Stimulated activated CD8-positive, alpha-beta memory T cell treated with anti-CD3 and anti-CD28 coated beads, Interleukin-15, amount 100 ng/mL, for 48 hours (primary cell): ENCODE measurements around the gene PREP.
"Not testable (repeated sequence)": the region's sequence is repeated elsewhere in the genome, so short reads cannot be mapped to it uniquely, and the experiment has no call there.

ENCODE experiments used
- DNase-seq, 2 donors: peaks; one replicate each; pipeline ENCODE4 v3.0.0-alpha.2; 2020; ENCODE audit warnings: low read depth in 2 of 2

PREP gene

DNA sequence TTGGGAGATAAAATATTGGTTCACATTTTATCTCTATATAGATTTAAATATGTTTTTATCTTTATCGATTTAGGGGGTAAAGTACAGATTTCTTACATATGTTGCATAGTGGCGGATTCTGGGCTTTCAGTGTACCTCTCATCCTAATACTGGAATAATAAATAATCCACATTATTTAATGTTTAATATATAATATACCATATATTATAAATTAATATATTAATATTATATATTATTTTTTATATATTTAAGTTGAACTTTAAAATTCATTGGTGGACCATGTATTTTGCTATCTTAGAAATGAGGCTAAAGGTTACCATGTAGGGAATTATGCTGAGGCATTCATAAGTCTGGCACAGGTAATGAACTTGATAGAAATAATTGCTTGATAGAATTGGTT, 133.5 kb downstream of the PREP start:
- DNase-seq, result no peak

DNA sequence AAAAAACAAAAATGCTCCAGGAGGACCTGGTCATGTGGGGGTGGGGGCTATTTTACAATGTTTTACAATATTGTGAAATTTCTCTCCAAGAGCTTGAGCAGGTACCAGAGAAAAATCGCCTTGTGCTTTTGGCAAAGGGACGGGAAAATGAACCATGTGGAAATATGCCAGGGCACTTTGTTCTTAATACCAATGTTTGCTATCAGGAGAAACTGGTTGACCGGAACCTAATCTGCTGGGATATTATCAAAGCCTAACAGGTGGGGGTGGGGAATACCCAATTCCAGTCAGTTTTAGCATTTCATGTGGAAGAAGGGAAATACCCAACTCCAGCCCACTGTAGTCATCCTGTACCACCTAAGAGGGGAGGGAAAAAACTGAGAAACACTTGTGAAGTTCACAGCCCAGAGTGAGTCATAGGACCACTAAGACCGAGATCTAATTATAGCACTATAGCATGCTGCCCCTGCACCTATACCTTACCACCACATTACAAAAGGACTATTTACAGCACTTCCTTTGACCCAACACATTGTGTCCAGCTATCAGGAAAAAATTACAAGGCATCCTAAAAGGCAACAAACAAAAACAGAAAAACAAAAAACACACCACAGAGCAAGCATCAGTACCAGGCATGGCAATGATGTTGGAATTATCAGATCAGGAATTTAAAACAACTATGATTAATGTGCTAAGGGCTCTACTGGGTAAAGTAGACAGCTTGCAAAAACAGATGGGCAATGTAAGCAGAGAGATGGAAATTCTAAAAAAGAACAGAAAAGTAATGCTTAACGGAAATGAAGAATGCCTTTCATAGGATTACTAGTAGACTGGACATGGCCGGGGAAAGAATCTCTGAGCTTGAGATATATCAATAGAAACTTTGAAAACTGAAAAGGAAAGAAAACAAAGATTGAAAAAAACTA, 138.9 kb downstream of the PREP start:
- DNase-seq, result no peak

DNA sequence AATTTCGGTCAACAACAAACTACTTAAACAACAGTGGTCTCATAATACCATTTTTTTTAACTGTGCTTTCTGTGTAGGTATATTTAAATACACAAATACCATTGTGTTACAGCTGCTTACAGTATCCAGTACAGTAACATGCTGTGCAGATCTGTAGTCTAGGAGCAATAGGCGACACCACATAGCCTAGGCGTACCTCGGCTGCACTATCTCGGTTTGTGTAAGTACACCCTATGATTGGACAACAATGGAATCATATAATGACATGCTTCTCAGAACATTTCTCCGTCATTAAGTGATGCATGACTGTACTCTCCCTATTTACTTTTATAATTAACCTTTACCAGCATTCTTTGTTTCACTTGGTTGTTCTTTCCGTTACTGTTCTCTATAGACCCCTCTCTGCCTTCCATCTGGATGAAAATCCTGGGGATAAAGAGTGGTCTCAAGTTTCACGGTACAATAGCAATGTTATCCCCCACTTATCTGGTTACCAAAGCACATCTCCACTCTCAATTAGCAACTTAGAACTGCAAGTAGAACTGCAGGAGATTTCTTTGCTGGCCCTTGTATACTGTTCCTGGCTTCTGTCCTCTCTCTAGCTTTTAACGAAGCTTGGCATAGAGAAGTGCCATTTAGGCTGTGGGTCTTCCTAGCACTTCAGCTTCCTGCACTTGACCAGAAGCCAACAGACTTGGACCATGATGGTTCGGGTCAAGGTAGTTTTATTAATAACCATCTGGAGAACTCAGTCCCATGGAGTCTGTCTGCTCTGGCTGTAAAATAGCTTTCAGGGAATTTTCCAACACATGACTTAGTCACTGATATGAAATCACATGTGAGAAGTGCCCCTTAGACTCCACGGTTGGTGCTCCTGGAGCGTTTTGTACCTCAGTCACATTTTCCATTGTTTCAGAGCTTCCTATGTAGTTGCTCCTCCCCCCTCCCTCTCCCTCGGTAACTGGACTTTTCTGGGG, 142.7 kb downstream of the PREP start:
- DNase-seq, result no peak

DNA sequence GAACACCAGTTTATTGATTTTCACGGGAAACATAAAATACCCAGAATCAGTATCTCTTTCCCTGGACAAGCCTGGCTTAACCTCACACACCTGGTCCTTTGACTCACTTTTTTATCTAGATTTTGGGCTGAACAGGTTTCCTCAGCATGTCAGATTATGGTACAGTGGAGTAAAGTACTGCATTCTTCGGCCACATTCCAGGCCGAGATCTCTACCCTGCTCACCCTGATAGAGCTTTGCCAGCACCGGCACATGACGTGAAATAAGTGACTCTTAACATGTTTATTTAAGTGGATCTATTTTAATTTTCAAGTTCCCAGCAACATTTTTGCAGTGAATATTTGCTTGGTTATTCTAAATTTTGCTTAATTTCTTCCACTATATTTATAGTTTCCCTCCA, 144.1 kb downstream of the PREP start:
- no peak for DNase-seq

DNA sequence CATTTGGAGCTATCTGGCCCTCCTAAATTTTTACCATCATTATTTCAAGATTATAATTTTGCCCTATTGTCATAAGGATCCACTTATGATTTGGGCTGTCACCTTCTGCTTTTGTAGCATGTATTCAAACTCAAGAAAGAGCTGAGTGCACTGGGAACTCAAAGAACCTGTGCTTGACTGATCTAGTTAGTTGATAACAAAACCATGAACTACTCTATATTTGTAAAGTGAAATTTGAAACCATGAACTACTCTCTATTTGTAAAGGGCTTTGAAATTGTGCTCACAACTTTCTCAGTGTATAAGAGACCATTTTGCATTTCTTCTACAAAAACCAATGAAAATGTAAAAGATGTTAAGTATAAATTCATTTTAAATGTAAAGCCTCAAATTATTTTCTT, 145.5 kb downstream of the PREP start:
- DNase-seq, result no peak

DNA sequence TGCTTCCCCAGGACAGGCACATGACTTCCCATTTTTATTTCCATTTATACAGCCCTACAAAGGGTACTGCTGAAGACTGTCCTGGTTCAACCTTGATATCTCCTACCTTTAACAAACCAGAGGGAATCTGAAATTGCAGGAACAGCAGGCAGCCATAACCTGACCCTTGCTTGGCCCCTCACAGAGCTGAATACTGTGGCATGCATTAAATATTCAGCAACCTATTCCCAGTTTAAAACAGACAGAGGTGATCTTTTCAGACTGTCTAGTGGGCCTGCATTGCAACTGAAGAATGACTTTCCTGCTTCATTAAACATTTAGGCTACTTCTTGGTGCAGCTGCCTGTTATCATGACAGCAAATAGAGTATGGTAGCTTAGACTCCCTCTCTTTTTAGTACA, 146.3 kb downstream of the PREP start:
- DNase-seq, result no peak

DNA sequence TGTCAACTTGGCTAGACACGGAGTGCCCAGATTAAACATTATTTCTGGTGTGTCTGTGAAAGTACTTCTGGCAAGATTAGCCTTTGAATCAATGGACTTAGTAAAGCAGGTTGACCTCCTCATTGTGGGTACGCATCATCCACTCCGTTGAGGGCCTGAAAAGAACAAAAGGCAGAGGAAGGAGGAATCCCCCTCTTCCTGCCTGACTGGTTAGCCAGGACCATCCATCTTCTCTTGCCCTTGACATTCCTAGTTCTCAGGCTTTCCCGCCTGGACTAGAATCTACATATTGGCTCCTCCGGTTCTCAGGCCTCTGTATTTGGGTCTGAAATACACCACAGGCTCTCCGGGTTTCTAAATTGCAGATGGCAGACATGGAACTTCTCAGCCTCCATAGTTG, 149.1 kb downstream of the PREP start:
- no peak for DNase-seq

DNA sequence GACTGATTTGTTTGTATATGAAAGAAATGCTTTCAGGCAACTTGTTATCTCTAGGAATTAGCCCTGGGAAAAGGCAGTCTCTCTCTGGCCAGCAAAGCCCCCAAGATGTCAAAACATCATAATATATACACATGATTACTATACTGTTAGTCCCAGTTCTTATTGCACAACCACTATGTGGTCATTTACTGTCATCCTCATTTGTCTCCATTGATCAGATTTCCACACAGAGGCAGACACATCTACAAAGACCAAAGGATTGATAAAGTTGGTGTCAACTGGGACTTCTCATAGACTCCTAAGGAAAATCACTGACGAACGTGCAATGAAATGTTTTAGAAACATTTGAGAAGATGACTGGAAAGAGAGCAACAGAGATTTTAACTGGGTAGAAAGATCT, 151.2 kb downstream of the PREP start:
- DNase-seq, result no peak

DNA sequence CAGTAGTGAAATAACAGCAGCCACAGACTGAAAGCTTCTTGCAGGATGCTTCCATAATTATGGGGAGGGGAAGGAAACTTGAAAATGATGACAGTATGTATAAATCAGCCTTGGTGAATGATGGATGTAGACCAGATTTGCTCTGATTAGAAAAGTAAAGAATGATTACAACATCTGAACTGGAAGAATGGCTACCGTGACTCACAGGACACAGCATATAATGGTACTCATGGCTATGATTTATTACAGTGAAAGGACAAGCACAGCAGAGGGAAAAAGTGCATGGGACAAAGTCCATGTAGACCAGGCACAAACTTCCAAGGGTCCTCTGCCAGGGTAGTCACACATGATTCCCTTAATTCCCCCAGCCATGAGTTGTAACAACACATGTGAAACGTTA, 152.3 kb downstream of the PREP start:
- DNase-seq, result no peak

DNA sequence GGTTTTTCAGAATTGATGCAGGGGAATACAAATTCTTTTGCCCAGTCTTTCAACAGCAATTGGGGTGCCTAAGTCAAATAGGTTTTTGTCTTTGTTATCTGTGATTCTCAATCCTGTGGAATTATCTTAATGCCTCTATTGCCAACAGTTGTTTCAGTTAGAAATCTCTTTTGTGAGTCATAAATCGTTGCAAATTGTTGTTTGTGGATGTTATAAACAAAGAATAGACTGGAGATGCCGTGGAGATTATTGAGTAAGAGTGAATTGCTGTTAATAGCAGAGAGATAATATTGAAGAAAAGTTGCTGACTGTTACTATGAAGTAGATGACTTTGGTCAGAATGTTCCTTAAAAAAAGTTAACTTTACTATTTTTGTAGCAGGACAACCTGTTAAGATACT, 159.4 kb downstream of the PREP start:
- DNase-seq, result no peak

DNA sequence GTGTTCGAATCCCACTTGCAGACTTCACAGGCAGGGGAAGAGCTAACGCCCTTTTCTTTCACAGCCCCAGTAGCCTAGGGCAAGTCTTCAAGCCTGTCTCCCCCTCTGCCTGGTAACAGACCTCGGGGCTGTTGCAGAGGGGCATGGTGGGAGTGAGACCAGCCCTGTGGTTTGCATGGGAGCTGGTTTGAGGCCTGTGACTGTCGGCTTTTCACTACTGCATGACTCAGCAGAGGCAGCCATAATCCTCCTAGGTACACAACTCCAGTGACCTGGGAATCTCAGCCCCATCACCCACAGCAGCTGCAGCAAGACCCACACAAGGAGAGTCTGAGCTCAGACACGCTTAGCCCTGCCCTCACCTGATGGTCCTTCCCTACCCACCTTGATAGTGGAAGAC, 167.7 kb downstream of the PREP start:
- DNase-seq, result no peak

DNA sequence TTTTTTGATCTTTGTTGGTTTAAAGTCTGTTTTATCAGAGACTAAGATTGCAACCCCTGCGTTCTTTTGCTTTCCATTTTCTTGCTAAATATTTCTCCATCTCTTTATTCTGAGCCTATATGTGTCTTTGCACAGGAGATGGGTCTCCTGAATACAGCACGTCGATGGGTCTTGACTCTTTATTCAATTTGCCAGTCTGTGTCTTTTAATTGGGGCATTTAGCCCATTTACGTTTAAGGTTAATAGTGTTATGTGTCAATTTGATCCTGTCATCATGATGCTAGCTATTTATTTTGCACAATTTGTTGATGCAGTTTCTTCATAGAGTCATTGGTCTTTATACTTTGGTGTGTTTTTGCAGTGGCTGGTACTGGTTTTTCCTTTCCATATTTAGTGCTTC, 171.1 kb downstream of the PREP start:
- DNase-seq, result not testable (repeated sequence)
